GM18873 (cell line): Measurements from ENCODE around the gene CYP2A13.
"Not testable (repeated sequence)": the region's sequence is repeated elsewhere in the genome, so short reads cannot be mapped to it uniquely, and the experiment has no call there.

ENCODE experiments used
- ATAC-seq: cut with Tn5 transposase; IDR thresholded peaks from one replicate; pipeline ENCODE4 v1.9.1; 2021; ENCODE audit warnings: mild to moderate bottlenecking, moderate library complexity, moderate number of reproducible peaks; ENCODE audit not compliant: unreplicated experiment, low FRiP score

CYP2A13 gene, protein sequence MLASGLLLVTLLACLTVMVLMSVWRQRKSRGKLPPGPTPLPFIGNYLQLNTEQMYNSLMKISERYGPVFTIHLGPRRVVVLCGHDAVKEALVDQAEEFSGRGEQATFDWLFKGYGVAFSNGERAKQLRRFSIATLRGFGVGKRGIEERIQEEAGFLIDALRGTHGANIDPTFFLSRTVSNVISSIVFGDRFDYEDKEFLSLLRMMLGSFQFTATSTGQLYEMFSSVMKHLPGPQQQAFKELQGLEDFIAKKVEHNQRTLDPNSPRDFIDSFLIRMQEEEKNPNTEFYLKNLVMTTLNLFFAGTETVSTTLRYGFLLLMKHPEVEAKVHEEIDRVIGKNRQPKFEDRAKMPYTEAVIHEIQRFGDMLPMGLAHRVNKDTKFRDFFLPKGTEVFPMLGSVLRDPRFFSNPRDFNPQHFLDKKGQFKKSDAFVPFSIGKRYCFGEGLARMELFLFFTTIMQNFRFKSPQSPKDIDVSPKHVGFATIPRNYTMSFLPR

DNA sequence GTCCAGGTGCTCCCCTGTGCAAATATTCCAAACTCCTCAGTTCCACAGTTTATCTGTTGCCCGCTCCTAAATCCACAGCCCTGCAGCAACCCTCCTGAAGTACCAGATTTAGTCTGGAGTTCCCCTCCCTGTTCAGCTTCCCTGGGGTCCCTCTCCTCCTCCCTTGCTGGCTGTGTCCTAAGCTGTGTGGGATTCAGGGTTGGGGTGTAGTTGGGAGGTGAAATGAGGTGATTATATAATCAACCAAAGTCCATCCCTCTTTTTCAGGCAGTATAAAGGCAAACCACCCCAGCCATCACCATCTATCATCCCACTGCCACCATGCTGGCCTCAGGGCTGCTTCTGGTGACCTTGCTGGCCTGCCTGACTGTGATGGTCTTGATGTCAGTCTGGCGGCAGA, at the start of gene CYP2A13:
CYP2A13 (plus strand) TSS at position 301 of the 400 bp plus-strand sequence; CDS start at position 322, 21 bp downstream.
- no peak for ATAC-seq

DNA sequence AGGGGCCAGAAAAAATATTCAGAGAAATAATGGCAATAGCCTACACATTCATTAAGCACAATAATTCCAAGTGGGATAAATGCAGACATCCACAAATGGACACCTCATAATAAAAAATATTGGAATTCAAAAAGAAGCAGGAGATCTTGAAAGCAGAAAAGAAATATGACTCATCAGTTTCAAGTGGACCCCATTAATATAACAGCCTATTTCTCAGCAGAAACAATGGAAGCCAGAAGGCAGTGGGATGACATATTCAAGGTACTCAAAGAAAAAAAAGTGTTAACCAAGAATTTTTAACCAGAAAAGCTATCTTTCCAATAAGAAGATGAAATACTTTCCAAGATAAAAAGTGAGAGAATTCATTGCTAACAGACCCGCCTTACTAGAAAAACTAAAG, 48.4 kb upstream of the CYP2A13 start:
- no peak for ATAC-seq

DNA sequence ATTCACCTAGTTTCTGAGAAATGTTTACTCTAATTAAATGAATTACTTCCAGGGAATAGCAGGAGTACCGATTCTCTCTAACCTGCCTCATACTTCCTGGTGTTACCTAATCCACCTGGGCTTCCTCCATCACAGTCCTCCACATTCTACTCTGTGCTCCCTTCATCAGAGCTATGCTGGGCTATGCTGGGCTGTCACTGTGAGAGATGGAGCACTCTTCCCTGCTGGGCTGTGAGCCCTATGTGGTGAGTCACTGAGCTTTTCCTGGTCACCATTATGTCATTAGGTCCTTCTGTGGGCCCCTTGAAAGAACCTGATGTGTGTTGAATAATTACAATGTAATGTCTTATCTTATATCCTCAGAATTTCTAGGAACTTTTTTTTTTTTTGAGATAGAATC, 43.2 kb upstream of the CYP2A13 start:
- ATAC-seq, result not testable (repeated sequence)

DNA sequence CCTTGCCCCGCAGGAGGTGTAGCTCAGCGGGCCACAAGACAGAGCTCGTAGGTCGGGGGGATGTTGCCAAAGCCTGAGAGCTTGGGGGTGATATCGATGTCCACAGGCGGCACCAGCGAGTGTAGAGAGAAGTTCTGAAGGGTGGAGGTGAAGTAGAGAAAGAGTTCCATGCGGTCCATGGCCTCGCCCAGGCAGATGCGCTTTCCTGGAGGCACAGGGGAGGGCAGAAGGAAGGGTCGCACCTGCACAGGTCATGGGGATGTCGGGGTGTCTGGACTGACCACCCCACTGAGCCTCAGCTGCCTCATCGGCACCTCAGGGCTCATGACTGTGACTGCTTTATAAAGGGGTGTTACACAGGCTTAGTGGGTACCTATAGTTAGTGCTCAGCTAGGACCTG, 37.8 kb upstream of the CYP2A13 start:
- no peak for ATAC-seq

DNA sequence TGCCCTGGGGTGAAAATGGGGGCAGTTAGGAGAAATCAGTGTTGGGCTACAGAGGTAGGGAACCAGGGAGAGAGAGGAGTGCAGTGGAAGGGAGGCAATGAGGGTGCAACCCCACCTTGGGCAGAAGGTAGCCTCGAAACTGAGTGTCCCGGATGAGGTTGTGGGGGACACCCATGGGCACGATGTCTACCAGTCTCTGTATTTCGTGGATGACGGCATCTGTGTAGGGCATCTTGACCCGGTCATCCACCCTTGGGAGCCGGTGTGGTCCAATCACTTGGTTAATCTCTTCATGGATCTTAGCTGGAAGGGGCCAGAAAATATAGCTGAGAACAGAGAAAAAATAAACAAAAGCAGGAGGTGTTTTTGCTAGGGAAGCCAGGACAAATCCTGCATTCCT, 36.1 kb upstream of the CYP2A13 start:
- ATAC-seq, result not testable (repeated sequence)

DNA sequence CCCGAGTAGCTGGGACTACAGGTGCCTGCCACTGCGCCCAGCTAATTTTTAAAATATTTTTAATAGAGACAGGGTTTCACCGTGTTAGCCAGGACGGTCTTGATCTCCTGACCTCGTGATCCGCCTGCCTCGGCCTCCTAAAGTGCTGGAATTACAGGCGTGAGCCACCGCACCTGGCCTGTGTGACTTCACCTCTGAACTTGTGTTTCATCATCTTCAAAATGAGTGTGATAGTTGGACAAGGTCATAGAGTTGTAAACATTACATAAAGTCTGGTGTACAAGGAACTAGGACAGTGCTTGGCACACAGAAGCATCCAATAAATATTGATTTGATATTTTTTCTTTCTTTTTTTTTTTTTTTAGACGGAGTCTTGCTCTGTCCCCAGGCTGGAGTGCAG, 34.9 kb upstream of the CYP2A13 start:
- ATAC-seq, result not testable (repeated sequence)

DNA sequence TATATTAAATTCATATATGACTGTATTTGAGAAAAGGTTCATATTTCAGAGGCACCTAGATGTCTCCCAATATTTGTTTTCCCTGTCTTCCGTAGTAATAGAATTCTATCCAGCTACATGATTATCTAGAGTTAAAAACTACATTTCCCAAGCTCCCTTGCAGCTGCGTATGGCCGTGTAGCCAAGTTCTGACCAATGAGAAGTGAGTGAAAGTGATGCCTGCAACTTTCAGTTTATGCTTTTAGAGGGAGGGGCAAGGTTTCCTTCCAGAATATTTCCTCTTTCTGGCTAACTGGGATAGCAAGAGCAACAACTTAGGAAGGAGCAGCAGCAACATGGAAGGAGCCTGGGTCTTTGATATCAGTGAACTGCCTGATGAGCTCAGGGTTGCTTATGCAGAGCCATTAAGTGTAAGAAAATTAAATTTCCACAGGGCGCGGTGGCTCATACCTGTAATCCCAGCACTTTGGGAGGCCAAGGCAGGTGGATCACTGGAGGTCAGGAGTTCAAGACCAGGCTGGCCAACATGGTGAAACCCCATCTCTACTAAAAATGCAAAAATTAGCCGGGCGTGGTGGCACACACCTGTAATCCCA, 23.2 kb upstream of the CYP2A13 start:
- ATAC-seq, result no peak

DNA sequence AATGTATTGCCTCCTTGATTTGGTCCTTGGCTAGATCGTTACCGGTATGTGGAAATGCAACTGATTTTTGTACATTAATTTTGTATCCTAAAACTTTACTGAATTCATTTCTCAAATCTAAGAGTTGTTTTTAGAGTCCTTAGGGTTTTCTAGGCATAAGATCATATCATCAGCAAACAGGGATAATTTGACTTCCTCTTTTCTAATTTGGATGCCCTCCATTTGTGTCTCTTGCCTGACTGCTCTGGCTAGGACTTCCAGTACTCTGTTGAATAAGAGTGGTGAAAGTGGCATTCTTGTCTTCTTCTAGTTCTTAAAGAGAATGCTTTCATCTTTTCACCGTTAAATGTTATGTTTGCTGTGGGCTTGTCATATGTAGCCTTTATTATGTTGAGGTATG, 12.0 kb upstream of the CYP2A13 start:
- no peak for ATAC-seq

DNA sequence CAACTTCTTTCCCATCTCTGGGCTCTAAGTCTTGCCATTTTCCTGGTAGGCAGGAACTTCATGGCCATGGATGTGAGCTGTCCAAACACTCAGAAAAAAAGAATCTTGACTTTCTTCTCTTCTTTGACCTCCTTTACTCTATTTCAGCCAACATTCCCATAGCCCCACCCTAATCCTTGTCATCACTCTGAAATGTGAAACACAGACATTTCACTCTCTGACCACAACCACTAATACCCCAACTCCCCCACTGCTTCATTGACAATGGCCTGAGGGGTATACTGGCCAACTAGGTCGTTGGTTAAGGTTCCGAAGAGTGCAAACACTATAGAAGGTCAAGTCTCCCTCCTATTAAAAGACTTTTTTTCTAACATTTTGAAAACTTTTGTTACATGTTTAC, 4.7 kb upstream of the CYP2A13 start:
- ATAC-seq, result no peak

DNA sequence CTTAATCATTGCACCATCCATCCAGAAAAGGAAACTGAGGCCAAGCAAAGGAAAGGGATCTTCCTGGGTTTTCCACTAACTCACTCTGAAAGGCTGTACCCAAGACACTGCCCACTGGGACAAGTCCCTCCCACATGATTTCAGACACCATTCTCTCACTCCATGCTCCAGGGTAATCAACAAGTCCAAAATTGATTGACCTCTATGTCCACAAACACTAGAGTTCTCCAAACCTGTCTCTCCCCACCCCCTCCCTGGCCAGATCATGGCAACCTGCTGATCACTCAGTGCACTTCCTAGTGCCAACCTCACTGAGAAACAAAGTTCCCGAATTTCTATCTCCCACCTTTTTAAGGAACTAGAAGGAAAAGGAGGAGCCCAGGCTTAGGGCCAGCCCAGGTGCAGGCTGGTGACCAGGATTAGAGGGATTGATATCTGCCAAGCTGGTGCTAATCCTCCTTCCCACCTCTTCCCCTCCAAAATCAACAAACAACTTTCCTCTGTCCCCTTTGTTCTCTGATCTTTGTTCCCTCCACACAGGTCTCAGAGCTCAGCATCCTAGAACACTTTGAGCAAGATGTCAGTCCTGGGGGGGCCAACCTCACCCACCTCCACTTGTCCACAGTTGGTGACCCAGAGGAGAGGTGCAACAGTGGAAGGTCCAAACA, 2.4 kb upstream of the CYP2A13 start:
- no peak for ATAC-seq

DNA sequence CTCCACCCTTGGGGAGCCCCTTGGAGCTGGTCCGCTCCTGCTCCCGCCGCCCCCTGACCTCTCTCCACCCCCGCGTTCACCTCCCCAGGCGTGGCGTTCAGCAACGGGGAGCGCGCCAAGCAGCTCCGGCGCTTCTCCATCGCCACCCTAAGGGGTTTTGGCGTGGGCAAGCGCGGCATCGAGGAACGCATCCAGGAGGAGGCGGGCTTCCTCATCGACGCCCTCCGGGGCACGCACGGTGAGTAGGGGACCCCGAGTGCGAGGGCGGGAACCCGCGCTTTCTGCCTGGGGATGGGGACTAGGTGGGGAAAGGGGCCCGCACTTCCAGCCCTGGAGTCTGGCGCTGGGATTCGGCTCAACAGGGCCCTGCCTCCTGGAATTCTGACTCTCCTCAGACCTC, 1.7 kb downstream of the CYP2A13 start:
- no peak for ATAC-seq

DNA sequence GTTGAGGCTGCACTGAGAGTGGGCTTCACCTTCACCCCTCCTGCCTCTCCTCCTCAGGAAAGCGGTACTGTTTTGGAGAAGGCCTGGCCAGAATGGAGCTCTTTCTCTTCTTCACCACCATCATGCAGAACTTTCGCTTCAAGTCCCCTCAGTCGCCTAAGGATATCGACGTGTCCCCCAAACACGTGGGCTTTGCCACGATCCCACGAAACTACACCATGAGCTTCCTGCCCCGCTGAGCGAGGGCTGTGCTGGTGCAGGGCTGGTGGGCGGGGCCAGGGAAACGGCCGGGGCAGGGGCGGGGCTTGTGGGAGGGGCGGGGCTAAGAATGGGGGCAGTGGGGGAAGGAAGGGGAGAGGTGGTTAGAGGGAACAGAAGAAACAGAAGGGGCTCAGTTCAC, 7.5 kb downstream of the CYP2A13 start:
- no peak for ATAC-seq

DNA sequence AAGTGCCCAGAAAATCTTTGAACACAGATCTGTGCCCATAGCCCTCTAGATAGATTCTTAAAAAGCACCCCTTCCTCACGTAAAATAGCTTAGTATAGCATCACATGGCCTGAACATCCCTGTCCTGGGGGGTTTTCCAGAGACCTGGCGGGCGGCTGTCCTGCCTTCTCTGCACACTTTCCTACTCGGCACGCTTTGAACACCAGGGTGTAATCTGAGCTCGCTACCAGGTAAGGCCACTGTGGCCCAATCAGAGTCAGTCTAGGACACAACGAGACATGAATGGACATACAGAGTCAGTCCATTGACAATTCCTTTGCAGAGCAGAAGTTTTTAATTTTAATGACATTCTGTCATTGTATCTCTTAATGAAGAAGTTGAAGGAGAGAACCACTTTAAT, 8.1 kb downstream of the CYP2A13 start:
- ATAC-seq, result no peak

DNA sequence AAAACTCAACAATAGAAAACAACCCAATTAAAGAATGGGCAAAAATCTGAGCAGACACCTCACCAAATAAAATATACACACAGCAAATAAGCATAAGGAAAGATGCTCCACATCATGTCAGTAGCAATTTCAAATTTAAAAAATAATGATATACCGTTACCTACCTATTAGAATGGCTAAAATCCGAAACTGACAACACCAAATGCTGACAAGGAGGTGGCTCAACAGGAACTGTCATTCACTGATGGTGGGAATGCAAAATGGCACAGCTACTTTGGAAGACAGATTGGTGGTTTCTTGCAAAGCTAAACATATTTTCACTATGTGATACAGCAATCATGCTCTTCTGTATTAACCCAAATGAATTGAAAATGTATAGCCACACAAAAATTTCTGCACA, 9.1 kb downstream of the CYP2A13 start:
- ATAC-seq, result no peak

DNA sequence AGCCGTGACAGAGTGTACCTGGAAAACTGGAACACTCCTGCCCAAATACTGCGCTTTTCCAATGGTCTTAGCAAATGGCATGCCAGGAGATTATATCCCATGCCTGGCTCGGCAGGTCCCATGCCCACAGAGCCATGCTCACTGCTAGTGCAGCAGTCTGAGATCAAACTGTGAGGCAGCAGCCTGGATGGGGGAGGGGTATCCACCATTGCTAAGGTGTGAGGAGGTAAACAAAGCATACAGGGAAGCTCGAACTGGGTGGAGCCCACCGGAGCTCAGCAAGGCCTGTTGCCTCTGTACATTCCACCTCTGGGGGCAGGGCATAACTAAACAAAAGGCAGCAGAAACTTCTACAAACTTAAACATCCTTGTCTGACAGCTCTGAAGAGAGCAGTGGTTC, 10.5 kb downstream of the CYP2A13 start:
- no peak for ATAC-seq

DNA sequence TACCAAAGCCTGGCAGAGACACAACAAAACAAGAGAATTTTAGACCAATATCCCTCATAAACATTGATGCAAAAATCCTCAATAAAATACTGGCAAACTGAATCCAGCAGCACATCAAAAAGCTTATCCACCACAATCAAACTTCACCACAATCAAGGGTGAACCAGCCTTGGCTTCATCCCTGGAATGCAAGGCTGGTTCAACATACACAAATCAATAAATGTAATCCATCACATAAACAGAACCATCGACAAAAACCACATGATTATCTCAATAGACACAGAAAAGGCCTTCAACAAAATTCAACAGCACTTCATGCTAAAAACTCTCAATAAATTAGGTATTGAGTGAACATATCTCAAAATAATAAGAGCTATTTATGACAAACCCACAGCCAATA, 14.0 kb downstream of the CYP2A13 start:
- ATAC-seq, result not testable (repeated sequence)

DNA sequence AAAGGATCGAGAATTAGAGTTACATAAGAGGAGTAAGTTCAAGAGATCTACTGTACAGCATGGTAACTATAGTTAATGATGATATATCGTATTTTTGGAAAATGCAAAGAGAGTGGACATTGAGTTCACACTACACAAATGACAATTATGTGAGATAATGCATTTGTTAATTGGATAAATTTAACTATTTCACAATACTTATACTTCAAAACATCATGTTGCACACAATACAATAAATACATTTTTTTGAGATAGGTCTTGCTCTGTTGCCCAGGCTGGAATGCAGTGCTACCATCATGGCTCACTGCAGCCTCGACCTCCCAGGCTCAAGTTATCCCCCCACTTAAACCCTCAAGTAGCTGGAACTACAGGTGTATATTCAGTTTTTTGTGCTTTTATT, 17.9 kb downstream of the CYP2A13 start:
- ATAC-seq, result no peak

DNA sequence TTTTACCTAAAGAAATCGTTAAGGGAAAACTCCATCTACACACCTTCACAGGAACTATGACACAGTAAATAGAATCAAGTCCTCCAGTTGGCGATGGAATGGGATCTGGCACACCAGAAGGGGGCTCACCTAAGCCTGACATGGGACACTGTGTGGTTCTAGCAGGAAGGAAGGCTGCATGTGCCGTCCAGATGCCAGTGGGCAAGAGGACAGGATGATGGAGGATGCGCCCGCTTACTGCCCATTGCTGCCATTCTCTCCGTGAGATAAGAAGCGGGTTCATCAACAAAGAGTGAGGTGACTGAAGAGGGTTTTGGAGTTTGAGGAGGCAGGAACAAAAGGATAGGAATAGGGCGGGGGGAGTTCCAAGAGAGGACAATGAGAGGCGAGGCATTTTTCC, 23.0 kb downstream of the CYP2A13 start:
- no peak for ATAC-seq

DNA sequence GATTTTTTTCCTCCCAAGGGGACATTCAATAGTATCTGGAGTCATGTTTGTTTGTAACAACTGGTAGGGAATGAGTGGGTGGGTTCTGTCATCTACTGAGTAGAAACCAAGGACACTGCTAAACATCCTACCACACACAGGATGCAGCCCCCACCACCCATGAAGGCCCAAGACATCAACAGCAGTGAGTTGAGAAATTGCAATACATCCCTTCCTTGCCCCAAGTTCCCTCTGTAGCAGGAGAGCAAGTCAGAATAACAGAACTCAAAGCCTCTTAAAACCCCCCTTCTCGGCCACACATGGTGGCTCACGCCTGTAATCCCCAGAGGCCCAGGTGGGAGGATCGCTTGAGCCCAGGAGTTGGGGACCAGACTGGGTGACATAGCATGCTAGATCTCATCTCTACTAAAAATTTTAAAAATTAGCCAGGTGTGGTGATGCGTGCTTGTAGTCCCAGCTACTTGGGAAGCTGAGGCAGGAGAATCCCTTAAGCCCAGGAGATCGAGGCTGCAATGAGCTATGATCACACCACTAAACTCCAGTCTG, 23.6 kb downstream of the CYP2A13 start:
- no peak for ATAC-seq

DNA sequence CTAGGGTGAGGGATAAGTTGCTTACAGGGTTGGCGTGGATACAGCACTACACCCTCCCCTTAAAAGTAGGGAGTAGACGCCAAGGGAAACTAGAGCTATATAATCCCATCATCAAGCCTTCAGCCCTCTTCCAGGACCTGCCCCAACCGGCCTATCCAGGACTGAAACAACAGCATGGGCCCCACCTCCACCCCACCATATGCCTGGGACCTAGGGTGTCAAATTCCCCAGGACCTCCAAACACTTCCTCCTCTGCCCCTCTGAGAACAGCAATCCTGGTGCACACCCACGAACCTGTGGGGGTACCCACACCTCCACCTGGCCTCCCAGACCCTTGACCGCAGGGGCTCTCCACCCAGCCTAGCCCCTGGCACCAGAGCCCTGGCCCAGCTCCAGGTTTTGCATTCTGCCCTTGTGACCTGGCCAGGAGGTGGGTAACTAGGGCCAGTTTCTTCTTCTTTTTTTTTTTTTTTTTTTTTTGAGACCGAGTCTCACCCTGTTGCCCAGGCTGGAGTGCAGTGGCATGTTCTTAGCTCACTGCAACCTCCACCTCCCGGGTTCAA, 24.6 kb downstream of the CYP2A13 start:
- no peak for ATAC-seq

DNA sequence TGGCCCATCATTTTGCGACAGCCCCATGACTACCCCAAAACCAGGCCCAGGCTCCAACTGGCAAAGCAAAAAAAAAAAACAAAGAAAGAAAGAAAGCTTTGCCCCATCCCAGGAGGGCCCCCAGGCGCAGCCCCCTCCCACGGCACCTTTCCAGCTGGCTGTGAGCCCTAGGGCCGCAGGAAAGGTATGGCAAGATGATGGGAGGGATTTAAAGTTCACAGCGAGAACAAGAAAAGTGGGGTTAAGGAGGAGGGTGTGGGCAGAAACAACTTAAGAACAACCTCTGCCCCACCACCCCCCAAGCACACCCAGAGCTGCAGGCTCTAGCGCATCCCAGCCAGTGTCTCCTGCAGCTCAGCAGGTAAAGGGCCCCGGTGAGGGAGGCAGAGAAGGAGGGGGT, 25.9 kb downstream of the CYP2A13 start, which contains the start of gene CYP2F1:
CYP2F1 (plus strand) TSS at position 301 of the 400 bp plus-strand sequence. CDS start 1,757 bp downstream, outside the sequence.
- ATAC-seq, result no peak
